ENCODE results near the gene TMEM9B. TPM values are rescaled to one million over a fixed set of nuclear protein-coding genes. Genes with fewer than 3 reads are reported as not detected.
"Not testable (repeated sequence)": the region's sequence is repeated elsewhere in the genome, so short reads cannot be mapped to it uniquely, and the experiment has no call there.

TMEM9B gene
- 36.7 and 39.4 TPM in 2 replicates for total RNA-seq

DNA sequence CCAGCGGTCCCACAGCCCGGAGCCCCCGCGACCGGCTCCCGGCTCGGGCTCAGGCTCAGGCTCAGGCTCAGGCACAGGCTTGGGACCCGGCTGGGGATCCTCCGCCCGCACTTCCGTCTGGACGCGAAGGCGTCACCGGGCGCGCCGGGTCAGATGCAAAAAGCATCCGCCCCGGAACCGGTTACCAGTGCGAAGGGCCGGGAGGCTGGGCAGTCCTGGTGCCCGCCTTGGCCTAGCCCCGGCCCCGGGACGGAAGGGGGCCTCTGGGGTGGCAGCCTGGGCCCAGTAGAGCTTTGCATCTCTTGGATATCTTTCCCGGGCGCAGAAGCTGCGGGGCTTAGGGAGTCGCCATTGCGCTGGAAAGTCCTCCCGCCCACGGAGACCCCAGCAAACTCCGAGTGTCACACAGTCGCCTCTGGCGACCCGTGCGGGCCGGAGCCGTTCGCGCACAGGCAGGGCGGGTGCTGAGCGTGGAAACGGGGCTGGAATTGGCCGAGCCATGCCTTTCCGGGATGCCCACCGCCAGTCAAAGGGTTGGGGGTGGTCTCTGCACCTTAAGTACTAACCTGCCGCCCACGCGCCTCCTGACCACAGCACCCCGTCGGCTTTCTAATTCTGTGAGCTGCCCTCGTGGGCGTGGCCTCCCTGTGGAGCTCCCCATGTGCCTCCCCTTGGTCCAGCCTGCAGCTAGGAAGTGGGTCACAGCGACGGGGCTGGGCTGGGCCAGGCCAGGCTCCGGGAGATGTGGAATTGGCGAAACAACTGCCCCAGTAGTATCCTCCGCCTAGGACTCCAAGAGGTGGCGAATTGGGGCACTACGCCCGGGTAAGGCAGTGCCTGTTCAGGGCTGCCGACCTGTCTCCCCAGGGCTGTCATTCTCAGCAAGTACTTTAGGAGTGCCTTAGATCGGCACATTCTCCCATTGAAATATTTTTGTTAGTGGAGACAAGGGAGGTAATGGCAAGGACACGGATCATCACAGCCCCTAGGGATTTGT lies at the start of gene TMEM9B:
Gene TMEM9B, minus strand, starts transcription at position 119 of the 997 bp plus-strand sequence. CDS start 129 bp downstream, outside the sequence.
- intact Hi-C loops (cut with micrococcal nuclease): loop anchor here (1.0 to 10.0 kb wide), 15 partner anchors 37 to 1490 kb away; partner anchors contain the start of genes ADM, AKIP1, AMPD3 and EIF3F

DNA sequence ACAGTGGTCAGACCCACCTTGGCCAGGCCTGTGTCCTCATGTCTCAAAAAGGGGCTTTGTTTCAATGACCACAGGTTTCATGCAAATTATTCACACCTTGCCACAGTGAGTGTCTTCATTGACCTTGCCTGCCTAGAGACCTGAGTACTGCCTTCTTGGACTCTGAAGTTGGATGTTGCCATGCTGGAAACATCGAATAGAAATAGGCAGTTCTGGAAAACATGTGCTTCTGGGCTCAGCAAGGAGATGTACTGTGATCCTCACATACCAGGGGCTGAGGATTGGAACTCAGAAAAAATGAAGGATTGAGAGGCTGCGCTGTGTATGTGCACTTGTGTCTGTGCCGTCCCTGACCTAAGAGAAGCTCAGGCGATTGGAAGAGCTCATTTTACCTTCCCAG lies 49.1 kb upstream of the TMEM9B start:
- intact Hi-C loops (cut with micrococcal nuclease): no loop called here

DNA sequence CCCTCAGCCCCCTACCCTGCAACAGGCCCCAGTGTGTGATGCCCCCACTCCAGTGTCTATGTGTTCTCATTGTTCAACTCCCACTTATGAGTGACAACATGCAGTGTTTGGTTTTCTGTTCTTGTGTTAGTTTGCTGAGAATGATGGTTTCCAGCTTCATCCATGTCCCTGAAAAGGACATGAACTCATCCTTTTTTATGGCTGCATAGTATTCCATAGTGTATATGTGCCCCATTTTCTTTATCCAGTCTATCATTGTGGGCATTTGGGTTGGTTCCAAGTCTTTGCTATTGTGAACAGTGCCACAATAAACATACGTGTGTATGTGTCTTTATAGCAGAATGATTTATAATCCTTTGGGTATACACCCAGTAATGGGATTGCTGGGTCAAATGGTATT lies 45.3 kb upstream of the TMEM9B start:
- intact Hi-C loops (cut with micrococcal nuclease): not testable (repeated sequence)

DNA sequence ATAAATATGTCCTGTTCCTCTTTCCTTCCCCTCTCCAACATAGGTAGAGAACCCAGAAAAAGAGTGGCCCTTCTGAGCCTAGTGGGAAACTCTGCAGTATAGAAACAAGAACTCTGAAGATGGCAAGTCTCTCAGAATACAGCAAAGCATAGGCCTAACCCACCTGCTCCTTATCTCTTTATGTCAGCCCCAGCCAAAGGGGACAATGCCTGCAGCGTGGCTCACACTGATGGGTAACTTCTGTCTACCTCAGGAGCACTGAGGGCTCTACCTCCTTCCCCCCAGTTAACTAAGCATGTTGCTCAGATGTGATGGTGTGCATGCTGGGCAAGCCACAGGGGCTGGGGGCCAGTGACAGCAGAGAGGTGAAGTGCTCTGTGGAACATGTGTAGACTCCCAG lies 44.4 kb upstream of the TMEM9B start:
- intact Hi-C loops (cut with micrococcal nuclease): no loop called here

DNA sequence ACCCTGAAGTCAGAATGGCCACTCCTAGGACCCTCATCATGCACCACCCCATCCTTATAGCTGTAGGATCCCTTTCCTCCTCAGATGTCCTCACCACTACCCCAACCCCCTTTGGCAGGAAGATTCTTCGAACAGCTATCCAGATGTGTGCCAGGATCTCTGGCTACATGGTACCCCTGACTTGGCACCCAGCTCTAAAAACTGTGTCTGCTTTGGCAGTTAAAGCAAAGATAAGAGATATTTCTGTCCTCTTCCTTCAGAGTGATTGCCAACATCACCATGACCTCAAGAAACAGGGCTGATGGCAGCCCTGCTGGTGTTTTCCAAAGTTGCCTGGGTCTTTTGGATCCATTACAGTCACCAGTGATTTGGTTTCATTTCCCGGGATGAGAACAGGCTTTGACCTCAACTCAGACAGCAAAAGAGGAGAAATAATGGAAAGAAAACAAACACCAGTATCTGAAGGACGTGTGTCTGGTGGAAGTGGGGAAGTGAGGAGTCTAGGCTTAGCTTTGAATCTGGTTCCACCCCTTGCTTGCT lies 43.8 kb upstream of the TMEM9B start:
- intact Hi-C loops (cut with micrococcal nuclease): no loop called here

DNA sequence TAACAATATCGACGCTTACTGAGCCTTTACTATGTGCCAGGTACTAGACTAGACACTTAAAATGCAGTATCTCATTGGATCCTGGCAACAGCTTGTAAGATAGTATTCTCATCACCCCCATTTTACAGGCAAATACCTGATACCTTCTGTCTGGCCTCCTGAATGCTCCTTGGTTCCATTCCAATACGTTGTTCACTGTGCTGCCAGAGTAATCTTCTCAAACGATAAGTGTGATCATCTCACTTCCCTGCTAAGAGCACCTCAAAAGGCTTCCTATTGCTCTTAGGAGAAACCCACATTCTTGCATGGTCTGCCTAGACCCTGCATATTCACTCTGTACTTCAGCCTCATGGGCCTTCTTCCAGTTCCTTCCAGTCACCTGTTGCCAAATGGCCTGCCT lies 40.8 kb upstream of the TMEM9B start:
- intact Hi-C loops (cut with micrococcal nuclease): loop anchor here (1.0 kb wide), 1 partner anchor 309 kb away; the partner anchor contains the start of gene TMEM41B

DNA sequence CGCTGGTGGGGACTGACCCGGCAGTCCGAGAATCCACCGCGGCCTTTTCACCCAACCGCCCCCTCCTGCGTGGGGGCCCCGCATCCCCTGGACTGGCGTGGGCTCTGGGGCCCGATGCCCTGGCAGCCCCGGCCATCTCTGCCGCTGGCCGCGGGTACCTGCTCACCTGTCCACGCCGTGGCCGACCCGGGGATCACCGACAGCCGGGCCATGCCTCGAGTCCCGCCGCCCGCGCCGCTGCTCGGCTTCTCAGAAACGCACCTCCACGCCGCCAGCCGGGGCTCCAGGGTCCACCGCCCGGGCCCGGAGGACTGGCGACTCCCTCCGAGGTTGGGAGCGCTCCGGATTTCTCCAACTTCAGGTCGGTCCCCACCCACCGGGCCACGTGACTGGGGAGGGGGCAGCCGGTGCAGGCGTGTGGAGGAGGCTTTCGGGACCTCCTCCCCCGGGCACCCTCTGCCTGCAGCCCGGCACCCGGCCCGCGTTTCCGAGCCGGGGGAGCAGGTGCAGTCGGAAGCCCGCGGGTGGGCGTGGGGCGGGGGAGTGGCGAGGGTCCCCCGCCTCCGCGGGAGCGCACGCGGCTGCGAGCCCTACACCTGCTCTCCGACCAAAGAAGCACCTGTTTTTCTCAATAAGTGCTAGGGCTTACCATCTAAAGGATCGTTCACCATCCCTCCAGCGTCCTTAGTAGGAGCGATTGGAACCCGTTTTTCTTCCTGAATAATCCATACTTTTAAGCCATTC lies 40.1 kb upstream of the TMEM9B start:
- intact Hi-C loops (cut with micrococcal nuclease): loop anchor here (1.0 to 5.0 kb wide), 4 partner anchors 258 to 608 kb away; no protein-coding TSS in a partner anchor

DNA sequence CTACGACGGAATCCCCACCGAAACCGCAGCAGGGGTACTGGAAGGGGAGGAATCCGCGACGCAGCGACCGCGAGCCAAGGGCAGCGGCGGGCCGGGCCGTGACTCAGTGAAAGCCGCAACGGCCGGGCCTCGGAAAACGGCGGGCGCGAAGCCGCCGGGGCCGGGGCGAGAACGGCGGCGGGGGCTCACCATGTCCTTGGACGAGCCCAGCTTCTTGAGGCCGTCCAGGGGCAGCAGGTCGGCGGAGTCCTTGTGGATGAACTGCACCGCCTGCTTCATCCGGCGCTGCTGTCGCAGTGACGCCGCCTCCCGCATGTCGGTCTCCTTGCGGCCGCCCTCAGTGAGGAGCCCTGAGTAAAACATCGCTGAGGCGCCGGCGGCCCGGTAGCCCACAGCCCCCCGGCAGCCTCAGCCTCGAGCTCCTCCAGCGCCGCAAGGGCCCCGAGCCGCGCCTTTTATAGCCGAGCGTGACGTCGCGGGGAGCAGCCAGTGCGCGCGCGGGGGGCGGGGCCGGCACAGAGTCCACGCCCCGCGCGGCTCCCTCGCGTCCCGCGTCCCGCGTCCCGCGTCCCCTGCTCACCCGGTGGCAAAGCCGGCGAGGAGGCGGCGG lies 39.4 kb upstream of the TMEM9B start, which contains the start of gene NRIP3:
Gene NRIP3, minus strand, starts transcription at position 429 of the 610 bp plus-strand sequence. Its CDS starts 66 bp downstream, at position 363.
- intact Hi-C loops (cut with micrococcal nuclease): loop anchor here (1.0 to 5.0 kb wide), 7 partner anchors 92 to 609 kb away; partner anchors contain the start of genes AKIP1, IPO7, RPL27A and TRIM66

DNA sequence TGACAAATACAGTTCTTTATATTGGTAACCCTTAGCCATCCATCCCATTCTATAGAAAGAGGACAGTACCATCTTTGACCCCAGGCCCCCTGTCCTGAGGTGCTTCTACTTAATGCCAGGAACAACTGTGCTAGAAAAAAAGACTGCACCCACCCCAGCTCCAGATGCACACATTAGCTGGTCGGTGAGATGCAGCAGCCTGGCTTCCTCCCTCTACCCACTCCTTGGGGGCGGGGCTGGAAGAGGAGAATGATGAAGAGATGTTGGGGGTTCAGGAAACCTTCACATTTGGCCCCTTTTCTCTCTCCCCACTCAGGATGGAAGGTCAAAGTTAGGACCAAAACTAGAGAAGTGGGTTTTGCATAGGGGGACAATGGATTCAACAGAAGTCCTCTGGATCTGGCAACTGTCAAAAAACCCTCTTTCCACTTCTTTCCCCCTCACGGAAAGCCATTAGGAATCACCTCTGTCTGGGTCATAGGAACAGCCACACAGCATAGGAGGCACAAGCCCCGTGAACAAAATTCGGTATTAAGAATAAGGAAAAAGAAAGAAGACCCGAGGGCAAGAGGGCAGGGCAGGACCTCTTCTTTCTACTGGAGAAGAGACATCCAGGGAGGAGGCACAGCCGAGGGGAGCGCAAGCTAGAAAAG lies 38.8 kb upstream of the TMEM9B start:
- intact Hi-C loops (cut with micrococcal nuclease): loop anchor here (1.0 to 5.0 kb wide), 7 partner anchors 92 to 609 kb away; partner anchors contain the start of genes AKIP1, IPO7, RPL27A and TRIM66

DNA sequence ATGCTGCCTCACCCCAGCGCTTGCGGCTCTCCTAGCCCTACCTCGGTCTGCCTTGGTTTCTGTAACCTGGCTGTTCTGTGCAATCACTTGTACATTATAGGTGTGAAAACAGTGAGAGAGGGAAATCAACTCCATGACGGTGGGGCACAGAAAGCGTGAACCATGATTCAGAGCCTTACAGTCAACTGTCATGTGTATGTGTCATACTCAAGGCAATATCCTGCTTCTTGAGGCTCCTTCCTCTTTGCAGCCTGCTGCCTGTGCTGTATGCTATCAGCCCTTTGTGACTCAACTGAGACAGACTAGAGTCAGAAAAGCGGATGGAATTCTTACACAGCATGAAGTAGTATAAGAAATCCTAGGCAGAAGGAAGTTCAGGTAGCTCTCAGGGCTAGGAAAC lies 37.5 kb upstream of the TMEM9B start:
- intact Hi-C loops (cut with micrococcal nuclease): loop anchor here (1.0 to 5.0 kb wide), 8 partner anchors 14 to 611 kb away; partner anchors contain the start of genes RPL27A, TMEM9B and TRIM66

DNA sequence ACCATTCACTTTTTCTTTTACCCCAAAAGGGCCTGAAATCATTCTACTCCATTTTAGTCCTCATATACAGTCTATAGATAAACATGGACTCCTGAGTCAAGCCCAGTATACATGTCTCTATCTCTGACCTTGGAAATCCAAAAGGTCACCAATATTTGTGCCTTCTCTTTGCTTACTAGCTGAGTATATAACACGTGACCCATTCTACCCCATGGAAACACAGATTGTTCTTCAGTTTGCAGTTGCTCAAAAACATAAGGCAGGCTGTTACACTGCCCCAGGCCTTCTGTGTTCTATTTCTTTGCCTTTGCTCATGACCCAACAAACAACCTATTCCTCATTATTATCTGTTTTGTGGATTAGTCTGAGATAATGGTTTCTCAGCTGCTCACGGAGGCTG lies 33.8 kb upstream of the TMEM9B start:
- intact Hi-C loops (cut with micrococcal nuclease): no loop called here

DNA sequence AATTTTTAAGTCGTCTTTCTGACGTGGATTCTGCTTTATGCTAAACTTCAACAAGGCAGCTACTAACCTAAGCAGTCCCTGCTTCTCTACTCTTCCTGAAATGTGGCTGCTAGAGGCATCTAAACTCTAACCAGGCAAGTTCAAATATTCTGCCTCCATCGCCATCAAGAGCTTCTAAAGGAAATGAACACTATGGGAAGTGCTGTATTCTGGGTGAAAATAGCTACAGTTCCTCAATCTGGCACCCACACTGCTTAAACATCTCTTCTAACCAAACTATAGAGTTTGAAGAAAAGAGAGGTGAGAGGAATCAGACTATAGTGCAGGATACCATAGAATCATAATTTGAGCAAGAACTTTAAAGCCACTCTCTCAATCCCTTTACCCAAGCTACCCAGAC lies 33.2 kb upstream of the TMEM9B start:
- intact Hi-C loops (cut with micrococcal nuclease): no loop called here

DNA sequence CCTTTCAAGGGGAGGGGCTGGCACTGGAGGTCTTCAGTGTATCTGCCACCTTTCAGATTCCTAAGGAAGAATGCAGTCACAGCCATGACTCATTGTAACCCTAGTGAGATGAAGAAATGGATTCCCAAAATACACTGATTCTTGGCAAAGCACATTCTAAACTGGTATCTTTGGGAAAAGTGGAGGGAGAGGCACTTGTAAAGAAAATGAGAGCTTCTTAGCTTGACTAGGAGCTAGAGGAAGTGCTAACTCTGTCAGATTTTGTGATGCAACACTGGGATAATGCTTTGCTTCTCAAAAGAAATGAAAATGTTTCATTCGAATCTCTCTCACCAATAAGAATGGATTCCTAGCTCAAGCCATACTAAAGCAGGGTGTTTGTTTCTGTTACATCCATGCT lies 25.2 kb upstream of the TMEM9B start:
- intact Hi-C loops (cut with micrococcal nuclease): no loop called here

DNA sequence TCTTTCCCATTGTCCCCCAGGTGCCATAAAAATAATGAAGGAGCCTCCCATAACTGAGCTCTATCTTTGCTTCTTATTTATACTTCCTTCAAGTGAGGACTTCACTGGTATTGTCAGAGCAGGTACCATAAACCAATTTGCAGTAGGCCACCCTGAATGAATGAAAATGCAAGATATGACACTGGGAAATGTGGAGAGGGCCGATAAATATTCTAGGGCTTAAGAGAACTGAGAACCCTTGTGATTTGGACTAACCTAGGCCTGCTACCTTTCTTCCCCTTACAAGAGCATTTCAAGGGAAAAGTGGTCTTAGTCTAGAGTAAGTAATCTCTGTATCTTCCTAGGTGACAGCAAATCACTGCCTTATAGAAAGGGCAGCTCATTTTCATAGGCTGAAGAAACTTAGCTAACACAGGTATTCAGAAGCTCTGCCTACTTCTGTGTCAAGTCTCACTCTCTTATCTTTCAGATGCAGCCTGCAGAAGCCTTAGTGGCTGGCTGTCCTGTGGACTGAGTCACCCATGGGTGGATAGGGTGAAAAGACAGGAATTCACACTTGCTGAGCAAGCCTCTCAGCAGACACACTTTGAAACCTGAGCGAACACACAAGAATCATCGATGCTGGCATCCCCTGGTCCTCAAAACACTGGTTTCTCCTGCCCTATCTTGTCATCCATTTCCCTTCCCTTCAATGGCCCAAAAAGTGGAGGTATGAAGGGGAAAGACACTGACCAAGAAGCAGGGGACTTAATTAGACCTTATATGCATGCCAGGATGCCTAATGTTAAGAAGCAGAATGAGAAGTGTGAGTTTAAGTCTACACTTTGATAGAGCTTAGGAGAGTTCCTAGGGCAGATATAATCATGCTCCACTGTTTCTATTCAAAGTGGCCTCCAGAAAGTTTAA lies 24.3 kb upstream of the TMEM9B start:
- intact Hi-C loops (cut with micrococcal nuclease): no loop called here

DNA sequence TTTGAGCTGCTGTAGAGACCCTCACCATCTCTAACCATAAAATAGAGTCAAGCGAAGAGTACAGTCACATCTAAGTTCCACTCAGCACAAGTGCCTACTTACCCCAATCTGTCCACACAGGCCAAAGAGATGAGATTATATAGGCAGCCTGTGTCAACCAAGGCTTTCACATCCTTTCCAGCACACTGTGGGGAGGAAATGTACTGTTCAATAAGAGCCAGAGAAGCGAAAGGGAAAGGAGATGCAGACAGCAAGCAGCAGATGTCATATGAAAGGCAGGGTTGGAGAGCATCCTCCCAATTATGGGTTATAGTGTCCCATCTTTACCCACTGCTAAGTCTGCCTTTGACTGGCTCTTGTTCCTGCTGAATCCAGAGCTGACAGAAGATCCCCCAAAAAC lies 23.2 kb upstream of the TMEM9B start:
- intact Hi-C loops (cut with micrococcal nuclease): no loop called here

DNA sequence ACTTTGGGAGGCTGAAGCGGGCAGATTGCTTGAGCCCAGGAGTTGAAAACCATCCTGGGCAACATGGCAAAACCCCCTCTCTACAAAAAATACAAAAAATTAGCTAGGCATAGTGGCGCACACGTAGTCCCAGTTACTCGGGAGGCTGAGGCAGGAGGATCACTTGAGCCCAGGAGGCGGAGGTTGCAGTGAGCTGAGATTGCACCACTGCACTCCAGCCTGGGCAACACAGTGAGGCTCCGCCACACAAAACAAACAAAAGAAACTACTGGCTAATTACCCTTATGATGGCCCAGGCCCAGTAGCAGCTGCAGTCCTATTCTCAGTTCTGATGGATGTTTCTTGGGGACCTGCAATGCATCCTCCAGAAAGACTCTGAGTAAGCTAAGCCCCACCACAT lies 22.5 kb upstream of the TMEM9B start:
- intact Hi-C loops (cut with micrococcal nuclease): not testable (repeated sequence)

DNA sequence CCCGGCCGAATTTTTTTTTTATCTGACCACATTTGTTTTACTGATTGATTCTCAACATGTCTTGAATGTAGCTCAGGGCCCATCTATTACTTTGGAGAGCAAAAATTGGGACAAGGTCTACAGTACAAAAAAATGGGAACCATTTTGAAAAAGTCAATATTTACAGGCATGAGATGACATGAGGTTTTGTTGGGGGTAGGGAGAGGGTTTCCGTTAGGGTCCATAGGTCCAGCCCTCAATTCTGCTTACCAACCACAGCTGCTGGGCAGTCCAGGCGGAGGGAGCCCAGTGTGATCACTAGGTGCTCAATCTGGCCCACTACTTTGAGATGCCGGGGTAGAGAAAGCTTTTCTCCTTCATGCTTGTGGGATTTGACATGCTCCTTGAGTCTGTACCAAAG lies 21.2 kb upstream of the TMEM9B start:
- intact Hi-C loops (cut with micrococcal nuclease): no loop called here

DNA sequence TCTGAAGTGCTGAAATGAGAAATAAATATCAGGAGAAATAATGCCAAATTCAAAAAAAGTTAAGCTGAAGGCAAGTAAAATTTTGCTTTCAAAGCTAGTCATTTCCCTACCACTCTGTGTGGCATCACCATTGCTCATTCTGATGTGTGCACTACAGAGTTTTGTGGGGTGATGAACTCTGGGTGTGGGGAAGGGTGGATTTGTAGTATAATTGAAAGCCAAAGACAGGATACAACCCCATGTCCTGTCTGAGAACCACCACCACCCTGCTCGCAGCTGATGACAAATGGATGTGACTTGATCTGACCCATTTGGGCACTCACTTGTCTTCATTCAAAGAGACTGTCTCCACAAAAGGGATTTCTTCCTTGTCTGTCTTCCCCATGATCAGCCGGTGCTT lies 19.3 kb upstream of the TMEM9B start:
- intact Hi-C loops (cut with micrococcal nuclease): no loop called here

DNA sequence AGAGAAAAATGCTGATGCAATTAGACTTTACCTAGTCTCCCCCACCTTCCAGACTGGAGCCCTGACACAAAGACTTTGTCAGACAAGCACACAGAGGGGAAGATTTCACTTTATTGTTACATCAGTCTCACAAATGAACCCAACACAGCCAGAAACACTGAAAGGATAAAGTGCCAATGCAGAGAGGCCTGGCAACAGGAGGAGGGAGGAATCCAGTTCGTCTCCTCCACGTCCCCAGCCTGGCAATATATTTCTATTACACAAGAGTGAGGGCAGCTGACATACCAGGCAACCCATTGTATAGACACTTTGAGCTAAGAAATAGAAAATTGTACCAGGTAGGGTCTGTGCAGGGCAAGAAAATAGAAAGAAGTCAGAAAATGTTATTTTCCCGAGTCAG lies 16.2 kb upstream of the TMEM9B start:
- intact Hi-C loops (cut with micrococcal nuclease): no loop called here

Measured in T-helper 1 cell treated with Interleukin-12 subunit alpha and Interleukin-12 subunit beta and Interleukin-4 antibody, amounts not matched to agents 30 ng/mL and 1 ng/mL, for 36 hours (primary cell).